WTC11 (cell line): Measurements from ENCODE around the gene ZMIZ2. TPM values are rescaled to one million over a fixed set of nuclear protein-coding genes. Genes with fewer than 3 reads are reported as not detected.
A peak's percentile ranks its signal among the peaks of the same experiment; 100 is the strongest.

Source experiments
- ATAC-seq: fragments of 200-7000 bp; cut with Tn5 transposase; 2 replicates; pipeline ENCODE4 v1.10.0; 2021; ENCODE audit warnings: mild to moderate bottlenecking, moderate library complexity
- CTCF ChIA-PET: fragments of 300-600 bp; sonication (Branson Sonifier 250); formaldehyde crosslinking; loops from one replicate; lab custom pipeline; 2021; ENCODE audit warnings: antibody characterized with exemption; lab: Charles Lee
- POLR2A ChIA-PET: fragments of 350-600 bp; sonication (Branson Sonifier 250); formaldehyde crosslinking; loops from one replicate; lab custom pipeline; 2021; ENCODE audit warnings: antibody characterized with exemption; lab: Charles Lee
- DNase-seq: peaks from one replicate; pipeline ENCODE4 v3.0.0; 2021; ENCODE audit warnings: low spot score
- H3K27ac Mint-ChIP-seq: 2 replicates; pipeline ENCODE4 v1.8.0; 2021; ENCODE audit warnings: mixed read lengths
- H3K27me3 Mint-ChIP-seq: 2 replicates; pipeline ENCODE4 v1.8.0; 2021; ENCODE audit warnings: low read depth, mild to moderate bottlenecking, moderate library complexity, mixed read lengths
- H3K36me3 Mint-ChIP-seq: 2 replicates; pipeline ENCODE4 v1.8.0; 2021; ENCODE audit warnings: mixed read lengths
- H3K4me1 Mint-ChIP-seq: 2 replicates; pipeline ENCODE4 v1.8.0; 2022; ENCODE audit warnings: mixed read lengths
- H3K4me3 Mint-ChIP-seq: 2 replicates; pipeline ENCODE4 v1.8.0; 2021; ENCODE audit warnings: mild to moderate bottlenecking, moderate library complexity, mixed read lengths
- H3K9me3 Mint-ChIP-seq: 2 replicates; pipeline ENCODE4 v1.8.0; 2021; ENCODE audit warnings: mixed read lengths
- ATF1 ChIP-seq: sonication (generic); formaldehyde crosslinking; IDR thresholded peaks from 2 replicates; pipeline ENCODE4 v1.8.1; 2023; ENCODE audit warnings: mild to moderate bottlenecking, moderate library complexity, missing genetic modification reagents
- ATF6 ChIP-seq: sonication (generic); formaldehyde crosslinking; IDR thresholded peaks from 2 replicates; pipeline ENCODE4 v1.8.1; 2023; ENCODE audit warnings: mild to moderate bottlenecking, missing genetic modification reagents
- ELF4 ChIP-seq: sonication (generic); formaldehyde crosslinking; IDR thresholded peaks from 2 replicates; pipeline ENCODE4 v1.8.1; 2022; ENCODE audit warnings: low read depth, mild to moderate bottlenecking, moderate library complexity, missing genetic modification reagents
- FOXP1 ChIP-seq: sonication (generic); formaldehyde crosslinking; IDR thresholded peaks from 2 replicates; pipeline ENCODE4 v1.8.0; 2022; ENCODE audit warnings: missing genetic modification reagents, mild to moderate bottlenecking, moderate library complexity, borderline replicate concordance
- JUN ChIP-seq: sonication (generic); formaldehyde crosslinking; IDR thresholded peaks from 2 replicates; pipeline ENCODE4 v1.8.0; 2023; ENCODE audit warnings: mild to moderate bottlenecking, missing genetic modification reagents
- NFATC4 ChIP-seq: fragments of 250-450 bp; sonication (Bioruptor Pico); IDR thresholded peaks from 2 replicates; pipeline ENCODE4 v1.9.0; 2021; ENCODE audit warnings: mild to moderate bottlenecking
- NR3C1 ChIP-seq: sonication (generic); formaldehyde crosslinking; conservative IDR thresholded peaks from 2 replicates; pipeline ENCODE4 v1.8.1; 2023; ENCODE audit warnings: low read depth, mild to moderate bottlenecking, missing genetic modification reagents
- PRDM15 ChIP-seq: sonication (generic); formaldehyde crosslinking; IDR thresholded peaks from 2 replicates; pipeline ENCODE4 v1.8.0; 2022; ENCODE audit warnings: missing genetic modification reagents
- PRRX2 ChIP-seq: fragments of 250-450 bp; sonication (Bioruptor Pico); IDR thresholded peaks from 2 replicates; pipeline ENCODE4 v1.8.0; 2021; ENCODE audit warnings: mild to moderate bottlenecking
- RORB ChIP-seq: fragments of 250-450 bp; sonication (Bioruptor Pico); IDR thresholded peaks from 2 replicates; pipeline ENCODE4 v1.9.0; 2021; ENCODE audit warnings: mild to moderate bottlenecking
- SOX15 ChIP-seq: fragments of 250-450 bp; sonication (Bioruptor Pico); IDR thresholded peaks from 2 replicates; pipeline ENCODE4 v1.9.0; 2021; ENCODE audit warnings: mild to moderate bottlenecking
- TEAD1 ChIP-seq: sonication (generic); formaldehyde crosslinking; IDR thresholded peaks from 2 replicates; pipeline ENCODE4 v1.8.0; 2022; ENCODE audit warnings: mild to moderate bottlenecking, missing genetic modification reagents
- TEAD4 ChIP-seq: sonication (generic); formaldehyde crosslinking; IDR thresholded peaks from 2 replicates; pipeline ENCODE4 v1.8.0; 2022; ENCODE audit warnings: mild to moderate bottlenecking, missing genetic modification reagents
- USF2 ChIP-seq: sonication (generic); formaldehyde crosslinking; IDR thresholded peaks from 2 replicates; pipeline ENCODE4 v1.8.1; 2023; ENCODE audit warnings: mild to moderate bottlenecking, missing genetic modification reagents, moderate library complexity
- ZBTB43 ChIP-seq: sonication (generic); formaldehyde crosslinking; IDR thresholded peaks from 2 replicates; pipeline ENCODE4 v1.8.1; 2023; ENCODE audit warnings: mild to moderate bottlenecking, missing genetic modification reagents
- ZNF281 ChIP-seq: sonication (generic); formaldehyde crosslinking; IDR thresholded peaks from 2 replicates; pipeline ENCODE4 v1.8.0; 2023; ENCODE audit warnings: mild to moderate bottlenecking, missing genetic modification reagents
- ZNF425 ChIP-seq: fragments of 250-450 bp; sonication (Bioruptor Pico); conservative IDR thresholded peaks from 2 replicates; pipeline ENCODE4 v1.9.0; 2021; ENCODE audit warnings: mild to moderate bottlenecking
- total RNA-seq: library from RNA; stranded (reverse); gene quantifications from 3 replicates; pipeline ENCODE4 v1.2.3, GENCODE V29; 2021

ZMIZ2 gene
- total RNA-seq, 1 experiment from 2014 or later: 102 TPM

- TF ChIP-seq USF2 (0 out of 2 replicates have a peak, but pooled peaks have one; percentile 10), SOX15 (CRISPR knock-in tag) (no peak), ZNF281 (no peak), ATF1 (CRISPR knock-in tag) (no peak), ZNF425 (no peak), FOXP1 (CRISPR knock-in tag) (0 out of 2 replicates have a peak, but pooled peaks have one; percentile 9), TEAD1 (no peak)
- TF ChIP-seq, all 79 proteins: peak for 7
Measured at GRCh38 chr7:44748948-44749731, 493 bp downstream of the ZMIZ2 start (continued).

GRCh38 chr7:44749992-44750391, 1.3 kb downstream of the ZMIZ2 start:
- Mint-ChIP-seq H3K27me3 (no peaks in the 10 kb centered on the region; the same call in 1 of the 2 replicates), H3K9me3 (no peaks in the 10 kb centered on the region), H3K27ac (no peak overlapping the region), H3K4me1 (peaks cover 43% of the 10 kb centered on the region), H3K36me3 (peaks cover 12% of the 10 kb centered on the region), H3K4me3 (peak overlapping the region; percentile 89)
- ChIA-PET CTCF (interaction anchor here (1.5 kb wide), 1 partner anchor 18 kb away, joined by 5 read pairs; no protein-coding TSS in a partner anchor), POLR2A (interaction anchor here (1.5 kb wide), 1 partner anchor 111 kb away, joined by 5 read pairs; no protein-coding TSS in a partner anchor)
- DNase-seq: no peak
- ATAC-seq: no peak
- no peak for TF ChIP-seq NR3C1 (CRISPR knock-in tag)
- no peak for TF ChIP-seq JUN (CRISPR knock-in tag)
- TF ChIP-seq NFATC4: no peak
- no peak for TF ChIP-seq ELF4
- no peak for TF ChIP-seq PRDM15 (CRISPR knock-in tag)
- no peak for TF ChIP-seq RORB
- TF ChIP-seq TEAD4 (CRISPR knock-in tag): no peak
- TF ChIP-seq ATF6 (CRISPR knock-in tag): no peak
- TF ChIP-seq ZBTB43 (CRISPR knock-in tag): no peak
- no peak for TF ChIP-seq PRRX2
